HEK293 (cell line): ENCODE results near the gene FGF6.

Source experiments
- CTCF ChIA-PET: fragments of 350-600 bp; formaldehyde crosslinking; extraction: SDS; loops from one replicate; lab custom pipeline; 2021; ENCODE audit warnings: antibody characterized with exemption; lab: Yijun Ruan, JAX
- POLR2A ChIA-PET: fragments of 300-600 bp; formaldehyde crosslinking; extraction: SDS; loops from one replicate; lab custom pipeline; 2020; ENCODE audit warnings: antibody characterized with exemption, inconsistent platforms; lab: Yijun Ruan, JAX
- H3K27ac ChIP-seq: fragments of 200-500 bp; sonication (Bioruptor generic); 2 replicates; pipeline ENCODE4 v1.5.1; 2014; ENCODE audit warnings: low read depth, low read length, control low read depth, inconsistent platforms; ENCODE audit errors: extremely low read depth
- H3K36me3 ChIP-seq, 2 experiments: fragments of 200-500 bp in 1 of 2; sonication (Bioruptor generic) in 1 of 2; 1 replicate in 1 of 2; 2 replicates in 1 of 2; pipeline ENCODE4 v1.5.1; 2014 to 2017; ENCODE audit warnings: inconsistent platforms in 2 of 2, low read length in 2 of 2; ENCODE audit not compliant: control insufficient read depth in 2 of 2, insufficient read depth in 1 of 2
- H3K4me1 ChIP-seq: fragments of 200-500 bp; sonication (Bioruptor generic); 2 replicates; pipeline ENCODE4 v1.5.1; 2014; ENCODE audit warnings: mild to moderate bottlenecking, low read length, inconsistent platforms; ENCODE audit not compliant: control insufficient read depth, insufficient read depth
- H3K4me3 ChIP-seq: 2 replicates; pipeline ENCODE4 v1.5.1; 2011; ENCODE audit warnings: low read depth, mild to moderate bottlenecking, control low read depth, low read length, moderate library complexity
- H3K9me3 ChIP-seq: fragments of 200-500 bp; sonication (Bioruptor generic); 2 replicates; pipeline ENCODE4 v1.5.1; 2014; ENCODE audit warnings: low read depth, low read length, inconsistent platforms; ENCODE audit not compliant: control insufficient read depth, insufficient read depth
- FEZF1 ChIP-seq: fragments of 450-650 bp; formaldehyde crosslinking; IDR thresholded peaks from 2 replicates; pipeline ENCODE4 v1.5.1; 2016; ENCODE audit warnings: missing biosample characterization, missing genetic modification characterization
- GLI2 ChIP-seq: fragments of 450-650 bp; formaldehyde crosslinking; IDR thresholded peaks from 2 replicates; pipeline ENCODE4; 2017; ENCODE audit warnings: missing biosample characterization, missing genetic modification characterization, low read depth, borderline replicate concordance
- GLI4 ChIP-seq: fragments of 450-650 bp; formaldehyde crosslinking; IDR thresholded peaks from 2 replicates; pipeline ENCODE4 v1.5.1; 2016; ENCODE audit warnings: missing biosample characterization, missing genetic modification characterization
- GLIS1 ChIP-seq: fragments of 450-650 bp; formaldehyde crosslinking; IDR thresholded peaks from 2 replicates; pipeline ENCODE4 v1.5.1; 2016; ENCODE audit warnings: missing biosample characterization, missing genetic modification characterization
- MEIS1 ChIP-seq: sonication (generic); formaldehyde crosslinking; IDR thresholded peaks from 2 replicates; pipeline ENCODE4 v1.8.1; 2022; ENCODE audit warnings: missing genetic modification reagents, mild to moderate bottlenecking, borderline replicate concordance
- RBAK ChIP-seq: fragments of 450-650 bp; formaldehyde crosslinking; IDR thresholded peaks from 2 replicates; pipeline ENCODE4 v1.5.1; 2016; ENCODE audit warnings: missing biosample characterization, missing genetic modification characterization
- ZBTB8A ChIP-seq: fragments of 450-650 bp; formaldehyde crosslinking; IDR thresholded peaks from 2 replicates; pipeline ENCODE4 v1.5.1; 2016; ENCODE audit warnings: missing biosample characterization, missing genetic modification characterization
- ZNF121 ChIP-seq: fragments of 450-650 bp; formaldehyde crosslinking; IDR thresholded peaks from 2 replicates; pipeline ENCODE4 v1.5.1; 2016; ENCODE audit warnings: missing biosample characterization, missing genetic modification characterization
- ZNF23 ChIP-seq: fragments of 450-650 bp; formaldehyde crosslinking; IDR thresholded peaks from 2 replicates; pipeline ENCODE4 v1.5.1; 2016; ENCODE audit warnings: missing biosample characterization, missing genetic modification characterization, borderline replicate concordance
- ZNF311 ChIP-seq: fragments of 450-650 bp; formaldehyde crosslinking; IDR thresholded peaks from 2 replicates; pipeline ENCODE4 v1.5.1; 2017; ENCODE audit warnings: missing biosample characterization, missing genetic modification characterization, borderline replicate concordance
- ZNF776 ChIP-seq: fragments of 450-650 bp; formaldehyde crosslinking; IDR thresholded peaks from 2 replicates; pipeline ENCODE4 v1.5.0; 2017; ENCODE audit warnings: missing biosample characterization, missing genetic modification characterization, borderline replicate concordance
- ZNF837 ChIP-seq: fragments of 450-650 bp; formaldehyde crosslinking; IDR thresholded peaks from 2 replicates; pipeline ENCODE4 v1.5.1; 2016; ENCODE audit warnings: missing biosample characterization, missing genetic modification characterization
- TF ChIP-seq, protein P1 (sequence below): fragments of 450-650 bp; formaldehyde crosslinking; IDR thresholded peaks from 2 replicates; pipeline ENCODE4 v1.5.1; 2016; ENCODE audit warnings: missing biosample characterization, missing genetic modification characterization
- TF ChIP-seq, protein P2 (sequence below): fragments of 450-650 bp; formaldehyde crosslinking; IDR thresholded peaks from 2 replicates; pipeline ENCODE4 v1.5.1; 2016; ENCODE audit warnings: missing biosample characterization, missing genetic modification characterization

The FGF6 gene

DNA sequence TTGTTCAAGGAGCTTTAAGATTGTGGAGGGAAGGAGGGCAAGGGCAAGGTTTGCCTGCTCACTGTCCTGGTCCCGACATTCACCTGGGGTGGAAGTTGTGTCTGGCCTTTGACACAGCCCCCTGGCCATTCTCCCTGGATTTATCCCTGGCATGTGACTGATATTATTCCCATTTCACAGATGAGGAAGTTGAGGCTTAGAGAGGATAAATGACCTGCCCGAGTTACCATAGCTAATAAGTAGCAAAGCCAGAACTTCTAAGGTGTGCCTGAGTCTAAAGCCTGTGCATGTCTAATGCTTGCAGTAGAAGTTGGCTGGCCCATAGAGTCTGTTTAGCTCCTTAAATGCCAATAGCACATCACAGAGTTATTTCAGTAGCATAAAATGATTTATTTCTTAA is 720 bp upstream of the FGF6 start:
- Histone ChIP-seq H3K36me3 (no peaks in the 10 kb centered on the region), H3K4me1 (peaks cover 8% of the 10 kb centered on the region), H3K9me3 (no peaks in the 10 kb centered on the region), H3K27ac (no peak overlapping the region), H3K4me3 (no peak overlapping the region)
- POLR2A ChIA-PET, result no interaction called here
- no peak for TF ChIP-seq GLIS1 (tag by site-specific recombination)
- CTCF ChIA-PET, result interaction anchor here (2.4 kb wide), 1 partner anchor 25 kb away, joined by 15 read pairs; no protein-coding TSS in a partner anchor

DNA sequence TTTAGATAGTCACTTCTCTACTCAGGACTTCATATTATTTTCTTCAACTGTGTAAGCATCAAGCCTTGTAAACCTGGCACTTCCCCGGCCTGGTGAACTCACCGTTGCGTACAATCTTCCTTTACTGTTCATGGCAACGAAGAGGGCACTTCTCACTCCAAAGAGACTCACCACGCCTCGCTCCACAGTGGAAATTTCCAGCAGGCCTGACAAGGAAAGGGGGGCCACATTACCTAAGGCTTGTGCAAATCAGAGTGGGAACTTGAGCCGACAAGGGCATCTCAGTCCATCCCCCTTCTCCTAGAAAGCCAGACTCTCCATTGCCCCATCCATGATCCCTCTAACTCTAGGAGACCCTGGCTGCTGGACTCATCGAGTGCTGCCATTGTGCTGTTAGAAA is 1.6 kb downstream of the FGF6 start:
- H3K9me3 ChIP-seq, result no peaks in the 10 kb centered on the region
- no peaks in the 10 kb centered on the region for H3K36me3 ChIP-seq
- ChIA-PET CTCF (no interaction called here), POLR2A (no interaction called here)
- H3K4me3 ChIP-seq, result no peak overlapping the region
- no peak overlapping the region for H3K27ac ChIP-seq
- TF ChIP-seq FEZF1 (tag by site-specific recombination) (no peak), ZNF776 (no peak), ZNF23 (tag by site-specific recombination) (no peak), ZNF121 (tag by site-specific recombination) (no peak), MEIS1 (no peak), ZNF837 (tag by site-specific recombination) (no peak), GLI2 (tag by site-specific recombination) (no peak)
- TF ChIP-seq, protein P1, sequence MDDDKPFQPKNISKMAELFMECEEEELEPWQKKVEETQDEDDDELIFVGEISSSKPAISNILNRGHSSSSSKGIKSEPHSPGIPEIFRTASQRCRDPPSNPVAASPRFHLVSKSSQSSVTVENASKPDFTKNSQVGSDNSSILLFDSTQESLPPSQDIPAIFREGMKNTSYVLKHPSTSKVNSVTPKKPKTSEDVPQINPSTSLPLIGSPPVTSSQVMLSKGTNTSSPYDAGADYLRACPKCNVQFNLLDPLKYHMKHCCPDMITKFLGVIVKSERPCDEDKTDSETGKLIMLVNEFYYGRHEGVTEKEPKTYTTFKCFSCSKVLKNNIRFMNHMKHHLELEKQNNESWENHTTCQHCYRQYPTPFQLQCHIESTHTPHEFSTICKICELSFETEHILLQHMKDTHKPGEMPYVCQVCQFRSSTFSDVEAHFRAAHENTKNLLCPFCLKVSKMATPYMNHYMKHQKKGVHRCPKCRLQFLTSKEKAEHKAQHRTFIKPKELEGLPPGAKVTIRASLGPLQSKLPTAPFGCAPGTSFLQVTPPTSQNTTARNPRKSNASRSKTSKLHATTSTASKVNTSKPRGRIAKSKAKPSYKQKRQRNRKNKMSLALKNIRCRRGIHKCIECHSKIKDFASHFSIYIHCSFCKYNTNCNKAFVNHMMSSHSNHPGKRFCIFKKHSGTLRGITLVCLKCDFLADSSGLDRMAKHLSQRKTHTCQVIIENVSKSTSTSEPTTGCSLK (tag by site-specific recombination), result no peak
- H3K4me1 ChIP-seq, result peaks cover 8% of the 10 kb centered on the region

DNA sequence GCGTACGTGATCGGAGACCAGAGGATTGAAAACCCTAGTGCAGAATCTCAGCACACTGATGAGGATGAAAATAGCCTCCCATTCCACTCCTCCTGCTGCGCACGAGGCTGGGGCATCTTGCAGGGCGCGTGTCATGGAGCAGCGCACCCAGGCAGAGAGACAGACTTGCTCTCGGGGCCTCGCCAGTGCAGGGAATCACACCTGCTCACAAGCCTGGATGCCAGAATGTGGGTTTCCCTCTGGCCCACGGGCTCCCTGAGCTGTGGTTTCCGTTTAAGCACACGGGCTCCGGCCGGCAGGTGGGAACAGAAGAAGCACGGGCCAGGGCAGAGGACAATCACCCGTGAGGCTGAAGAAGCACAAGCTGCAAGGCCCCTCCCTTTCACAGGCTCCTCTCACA is 2.0 kb downstream of the FGF6 start:
- Histone ChIP-seq H3K27ac (no peak overlapping the region), H3K36me3 (no peaks in the 10 kb centered on the region), H3K4me1 (peaks cover 8% of the 10 kb centered on the region), H3K9me3 (no peaks in the 10 kb centered on the region), H3K4me3 (no peak overlapping the region)
- CTCF ChIA-PET, result interaction anchor here (1.2 kb wide), 1 partner anchor 23 kb away, joined by 3 read pairs; no protein-coding TSS in a partner anchor
- POLR2A ChIA-PET, result no interaction called here
- TF ChIP-seq RBAK (tag by site-specific recombination) (no peak), ZNF311 (tag by site-specific recombination) (no peak), GLI4 (tag by site-specific recombination) (no peak), GLIS1 (tag by site-specific recombination) (no peak), ZBTB8A (tag by site-specific recombination) (no peak)
- TF ChIP-seq, protein P2, sequence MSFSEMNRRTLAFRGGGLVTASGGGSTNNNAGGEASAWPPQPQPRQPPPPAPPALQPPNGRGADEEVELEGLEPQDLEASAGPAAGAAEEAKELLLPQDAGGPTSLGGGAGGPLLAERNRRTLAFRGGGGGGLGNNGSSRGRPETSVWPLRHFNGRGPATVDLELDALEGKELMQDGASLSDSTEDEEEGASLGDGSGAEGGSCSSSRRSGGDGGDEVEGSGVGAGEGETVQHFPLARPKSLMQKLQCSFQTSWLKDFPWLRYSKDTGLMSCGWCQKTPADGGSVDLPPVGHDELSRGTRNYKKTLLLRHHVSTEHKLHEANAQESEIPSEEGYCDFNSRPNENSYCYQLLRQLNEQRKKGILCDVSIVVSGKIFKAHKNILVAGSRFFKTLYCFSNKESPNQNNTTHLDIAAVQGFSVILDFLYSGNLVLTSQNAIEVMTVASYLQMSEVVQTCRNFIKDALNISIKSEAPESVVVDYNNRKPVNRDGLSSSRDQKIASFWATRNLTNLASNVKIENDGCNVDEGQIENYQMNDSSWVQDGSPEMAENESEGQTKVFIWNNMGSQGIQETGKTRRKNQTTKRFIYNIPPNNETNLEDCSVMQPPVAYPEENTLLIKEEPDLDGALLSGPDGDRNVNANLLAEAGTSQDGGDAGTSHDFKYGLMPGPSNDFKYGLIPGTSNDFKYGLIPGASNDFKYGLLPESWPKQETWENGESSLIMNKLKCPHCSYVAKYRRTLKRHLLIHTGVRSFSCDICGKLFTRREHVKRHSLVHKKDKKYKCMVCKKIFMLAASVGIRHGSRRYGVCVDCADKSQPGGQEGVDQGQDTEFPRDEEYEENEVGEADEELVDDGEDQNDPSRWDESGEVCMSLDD (tag by site-specific recombination), result no peak
